ENCODE measurements around the gene NTN1.
A peak's percentile ranks its signal among the peaks of the same experiment; 100 is the strongest.
"Not testable (repeated sequence)": the region's sequence is repeated elsewhere in the genome, so short reads cannot be mapped to it uniquely, and the experiment has no call there.

Gene NTN1

DNA sequence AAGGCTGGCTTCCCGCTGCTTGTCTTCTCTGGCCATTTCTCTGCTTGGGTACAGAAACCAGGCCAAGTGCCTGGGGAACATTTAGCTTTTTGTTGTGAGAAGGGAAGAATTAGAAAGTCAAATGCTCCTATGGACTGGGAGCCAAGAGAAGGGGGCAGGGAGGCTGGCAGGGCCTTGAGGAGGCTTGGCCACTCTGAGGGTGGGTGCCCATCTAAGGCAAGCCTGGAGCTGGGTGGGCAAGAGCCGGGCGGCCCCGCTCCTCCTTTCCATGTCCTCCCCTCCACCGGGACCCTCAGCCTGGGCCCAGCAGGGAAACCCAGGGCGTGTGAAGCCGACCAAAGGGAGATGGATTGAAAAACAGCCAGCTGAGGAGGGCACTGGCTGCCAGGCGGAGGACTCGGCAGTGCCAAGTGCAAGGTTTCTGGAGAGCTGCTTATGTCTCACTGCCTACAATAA is 69.4 kb downstream of the NTN1 start:
- DNase-seq: no peak

DNA sequence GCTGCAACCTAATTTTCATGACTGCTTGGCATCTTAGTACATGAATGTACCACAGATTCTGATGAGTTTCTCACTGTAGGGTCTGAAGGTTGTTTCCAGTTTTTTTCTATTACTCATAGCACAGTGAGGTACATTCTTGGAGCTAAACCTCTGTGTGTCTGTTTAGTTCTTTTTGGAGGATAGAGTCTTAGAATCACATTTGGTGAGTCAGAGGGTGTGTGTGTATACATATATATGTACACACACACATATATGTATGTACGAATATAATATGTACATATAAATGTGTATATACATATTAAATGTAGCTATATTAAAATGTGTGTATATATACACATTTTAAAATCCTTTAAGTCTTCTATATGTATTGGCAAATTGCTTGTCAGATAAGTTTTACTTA is 72.9 kb downstream of the NTN1 start:
- no peak for DNase-seq

DNA sequence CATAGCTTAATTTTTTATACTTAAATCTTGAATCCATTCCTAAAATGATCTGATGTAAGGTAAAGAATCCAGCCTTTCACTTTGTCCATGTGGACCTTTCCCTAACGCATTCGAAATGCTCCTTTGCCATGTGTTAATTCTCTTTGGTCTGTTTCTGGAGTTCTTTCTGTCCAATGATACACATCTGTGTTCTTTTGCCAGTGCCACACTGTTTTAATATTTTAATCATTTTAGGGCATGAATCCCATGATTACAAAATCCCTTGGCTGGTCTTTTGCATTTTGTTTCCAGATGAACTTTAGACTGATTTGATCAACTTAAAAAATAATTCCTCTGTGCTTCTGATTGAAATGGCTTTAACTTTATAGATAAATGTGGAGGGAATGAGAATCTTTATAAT is 74.1 kb downstream of the NTN1 start:
- no peak for DNase-seq

DNA sequence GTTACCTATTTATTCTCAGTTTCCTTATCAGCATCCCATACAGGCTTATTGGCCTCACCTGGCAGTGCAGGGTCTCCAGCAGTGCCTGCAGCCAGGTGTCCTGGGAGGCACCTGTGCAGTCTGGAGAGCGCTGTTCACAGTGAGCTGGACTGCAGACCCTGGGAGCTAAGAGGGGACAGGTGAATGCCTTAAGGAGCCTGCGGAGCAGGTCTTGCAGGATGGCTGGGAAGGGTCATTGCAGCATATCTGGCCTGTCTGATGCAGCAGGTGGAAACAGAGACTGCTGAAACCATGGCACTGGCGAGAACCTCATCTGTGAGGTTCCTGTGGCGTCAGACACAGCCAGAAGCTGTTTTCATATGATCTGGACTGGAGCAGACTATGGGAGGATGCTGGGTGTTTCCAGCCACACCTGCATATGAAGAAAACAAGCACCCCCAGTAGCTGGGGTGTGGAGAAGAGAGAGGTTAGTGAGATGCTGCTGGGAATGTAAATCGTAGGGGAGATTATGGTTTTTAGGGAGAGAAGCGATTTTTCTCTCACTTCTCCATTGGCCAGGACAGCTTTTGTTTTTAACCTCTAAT is 77.0 kb downstream of the NTN1 start:
- DNase-seq: no peak

DNA sequence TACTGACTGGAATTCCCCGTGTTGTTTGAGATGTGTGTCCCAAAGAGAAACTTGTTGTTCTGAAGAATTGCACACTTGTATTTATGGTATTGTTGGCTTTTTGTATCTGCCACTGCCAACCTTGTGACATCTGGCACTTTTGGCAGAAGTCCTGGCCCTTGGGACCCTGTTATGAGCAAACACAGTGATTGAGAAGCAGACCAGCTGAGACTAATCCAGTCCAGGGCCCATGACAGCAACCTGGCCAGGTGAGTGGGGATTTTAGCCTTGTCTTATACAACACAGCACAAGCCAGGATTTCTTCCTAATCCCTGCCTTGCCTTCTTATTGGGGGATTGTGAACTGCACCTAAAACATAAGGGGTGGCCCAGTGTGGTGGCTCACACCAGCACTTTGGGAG is 80.0 kb downstream of the NTN1 start:
- DNase-seq: no peak

DNA sequence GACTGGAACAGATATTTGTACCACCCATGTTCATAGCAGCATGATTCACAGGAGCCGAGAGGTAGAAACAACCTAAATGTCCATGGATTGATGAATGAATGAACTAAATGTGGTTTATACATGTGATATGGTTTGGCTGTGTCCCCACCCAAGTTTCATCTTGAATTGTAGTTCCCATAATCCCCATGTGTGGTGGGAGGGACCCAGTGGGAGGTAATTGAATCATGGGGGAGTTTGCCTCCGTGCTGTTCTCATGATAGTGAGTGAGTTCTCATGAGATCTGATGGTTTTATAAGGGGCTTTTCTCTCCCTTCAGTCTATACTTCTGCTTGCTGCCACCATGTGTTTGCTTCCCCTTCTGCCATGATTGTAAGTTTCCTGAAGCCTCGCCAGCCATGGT is 81.9 kb downstream of the NTN1 start:
- DNase-seq: not testable (repeated sequence)

DNA sequence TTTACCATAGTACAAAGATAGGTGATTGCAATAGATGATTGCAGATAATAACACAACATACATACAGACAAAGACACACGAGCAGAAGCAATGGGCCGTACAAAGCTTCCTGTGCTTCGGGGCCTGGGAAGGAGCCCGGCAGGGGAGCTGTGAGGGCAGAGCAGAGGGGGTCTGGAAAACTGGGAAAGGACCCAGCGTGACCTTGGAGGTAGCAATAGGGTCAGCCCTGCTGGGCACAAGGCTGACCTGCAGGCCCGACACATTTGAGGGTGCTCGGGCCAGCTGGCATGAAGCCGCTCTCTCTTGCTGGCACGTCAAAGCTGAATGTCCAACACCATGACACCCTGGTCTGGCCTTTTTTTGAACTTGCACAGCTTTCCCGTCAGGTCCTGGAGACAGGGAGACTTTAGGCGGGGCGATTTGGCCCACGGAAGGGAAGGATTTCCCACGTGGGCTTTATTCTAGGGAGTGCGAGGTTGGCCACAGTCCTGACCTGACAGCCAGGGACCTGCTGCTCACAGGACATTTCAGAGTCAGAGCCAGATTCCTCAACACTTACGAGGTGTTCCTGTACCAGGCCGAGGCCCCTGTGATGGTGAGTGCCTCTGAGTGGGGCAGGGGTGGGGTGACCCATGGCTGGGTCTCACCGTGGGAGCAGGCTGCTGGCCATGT is 83.2 kb downstream of the NTN1 start:
- DNase-seq: no peak

DNA sequence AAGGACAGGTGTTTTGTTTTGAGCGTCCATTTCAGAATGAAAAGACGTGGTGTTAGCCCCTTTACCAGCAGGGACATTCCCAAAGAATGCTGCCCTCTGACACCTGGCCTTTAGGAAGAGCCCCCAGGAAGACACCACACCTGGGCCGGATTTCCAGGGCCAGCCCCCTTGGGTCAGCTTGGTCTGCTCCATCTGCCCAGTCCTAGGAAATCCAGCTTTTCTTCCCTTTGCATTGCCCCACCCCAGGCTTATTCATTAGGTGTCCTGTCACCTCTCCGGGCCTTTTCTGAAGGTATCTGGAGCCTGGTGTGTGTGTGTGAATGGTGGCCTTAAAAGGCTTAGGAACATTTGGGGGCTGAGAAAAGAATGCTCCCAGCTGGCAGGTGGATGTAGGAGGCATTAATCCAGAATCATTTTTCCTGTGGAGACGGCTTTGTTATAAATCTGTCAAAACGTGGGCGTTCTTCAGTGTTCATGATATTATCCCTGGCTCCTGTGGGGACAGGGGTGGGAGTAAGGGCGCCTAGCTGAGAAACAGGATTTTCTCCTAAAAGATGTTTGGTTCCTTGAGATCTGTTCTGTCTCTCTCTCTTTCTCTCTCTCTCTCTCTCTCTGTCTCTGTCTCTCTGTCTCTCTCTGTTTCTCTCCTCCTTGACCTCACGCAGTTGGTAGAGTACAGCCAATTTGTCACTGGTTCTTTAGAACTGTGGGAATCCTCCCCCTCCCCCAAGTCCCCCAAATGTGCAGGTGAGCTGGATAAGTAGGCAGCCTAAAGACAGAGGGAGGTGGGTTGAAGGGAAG is 84.0 kb downstream of the NTN1 start:
- DNase-seq: no peak

DNA sequence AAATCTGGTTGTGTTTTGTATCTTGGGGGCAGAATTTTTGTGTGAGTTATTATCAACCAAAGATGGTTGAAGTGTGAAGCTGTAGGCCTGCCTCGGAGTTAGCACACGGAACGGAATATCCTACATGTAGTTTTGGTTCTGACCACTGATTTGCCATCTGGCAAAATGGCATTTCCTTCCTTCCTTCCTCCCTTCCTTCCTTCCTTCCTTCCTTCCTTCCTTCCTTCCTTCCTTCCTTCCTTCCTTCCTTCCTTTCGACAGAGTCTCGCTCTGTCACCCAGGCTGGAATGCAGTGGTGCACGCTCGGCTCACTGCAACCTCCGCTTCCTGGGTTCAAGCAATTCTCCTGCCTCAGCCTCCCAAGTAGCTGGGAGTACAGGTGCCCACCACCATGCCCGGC is 85.0 kb downstream of the NTN1 start:
- DNase-seq: not testable (repeated sequence)

DNA sequence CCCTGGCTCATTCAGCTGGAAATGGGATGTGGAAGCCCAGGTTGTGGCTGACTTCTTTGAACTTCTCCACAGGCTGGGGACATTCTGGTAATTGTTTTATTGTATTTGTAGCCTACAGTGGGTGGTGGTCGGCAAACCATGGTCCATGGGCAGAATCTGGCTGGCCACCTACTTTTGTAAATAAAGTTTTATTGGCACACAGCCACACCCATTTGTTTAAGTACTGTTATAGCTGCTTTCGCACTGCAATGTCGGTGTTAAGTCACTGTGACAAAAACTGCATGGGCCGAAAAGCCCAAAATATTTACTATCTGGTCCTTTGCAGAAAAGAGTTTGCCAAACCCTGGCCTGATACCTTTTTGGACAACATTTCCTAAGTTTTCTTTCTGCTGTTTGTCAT is 86.2 kb downstream of the NTN1 start:
- DNase-seq: no peak

DNA sequence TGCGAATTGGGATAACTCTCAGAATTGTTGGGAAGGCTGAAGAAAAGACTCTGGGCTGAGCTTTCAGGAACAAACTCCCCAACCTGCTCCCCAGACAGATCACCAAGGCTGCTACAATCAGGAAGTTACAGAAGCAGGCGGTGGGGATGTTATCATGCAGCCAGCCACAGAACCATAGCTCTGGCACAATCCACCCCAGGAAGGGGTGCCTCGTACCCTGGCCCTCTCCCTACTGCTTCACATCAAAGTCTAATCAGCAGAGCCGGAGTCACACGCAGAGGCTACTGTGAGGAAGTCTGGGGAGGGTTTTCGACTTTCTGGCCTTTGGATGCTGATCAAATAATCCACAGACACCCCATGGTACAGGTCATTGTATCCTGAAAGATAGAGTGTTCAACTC is 86.8 kb downstream of the NTN1 start:
- DNase-seq: no peak

DNA sequence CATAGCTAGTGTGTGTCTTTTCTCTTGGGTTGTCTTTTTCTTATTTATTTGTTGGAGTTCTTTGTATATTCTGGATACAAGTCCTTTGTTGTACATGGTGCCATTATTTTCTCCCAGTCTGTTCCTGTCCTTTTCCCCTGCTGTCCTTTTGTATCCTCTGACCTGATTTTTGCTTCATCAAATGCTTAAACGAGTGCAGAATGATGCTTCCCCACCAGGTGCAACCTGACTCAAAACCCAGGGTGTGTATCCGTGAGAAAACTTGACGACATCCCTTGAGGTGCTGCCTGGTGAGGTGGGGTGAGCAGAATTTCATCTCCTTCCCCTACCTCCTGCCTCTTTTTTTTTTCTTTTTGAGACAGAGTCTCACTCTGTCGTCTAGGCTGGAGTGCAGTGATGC is 88.6 kb downstream of the NTN1 start:
- DNase-seq: no peak

DNA sequence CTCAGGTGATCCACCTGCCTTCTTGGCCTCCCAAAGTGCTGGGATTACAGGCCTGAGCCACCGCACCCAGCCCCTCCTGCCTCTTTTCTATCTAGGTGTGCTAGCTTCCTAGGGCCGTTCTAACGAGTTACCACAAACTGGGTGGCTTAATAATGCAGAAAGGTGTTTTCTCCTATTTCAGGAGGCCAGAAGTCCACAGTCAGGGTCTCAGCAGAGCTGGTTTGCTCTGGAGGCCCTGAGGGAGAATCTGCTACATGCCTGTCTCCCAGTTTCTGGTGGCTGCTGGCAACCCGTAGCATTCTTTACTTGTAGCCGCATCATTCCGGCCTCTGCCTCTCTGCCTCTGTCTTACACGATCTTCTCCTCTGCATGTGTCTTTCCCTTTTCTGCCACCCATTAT is 89.2 kb downstream of the NTN1 start:
- DNase-seq: no peak

DNA sequence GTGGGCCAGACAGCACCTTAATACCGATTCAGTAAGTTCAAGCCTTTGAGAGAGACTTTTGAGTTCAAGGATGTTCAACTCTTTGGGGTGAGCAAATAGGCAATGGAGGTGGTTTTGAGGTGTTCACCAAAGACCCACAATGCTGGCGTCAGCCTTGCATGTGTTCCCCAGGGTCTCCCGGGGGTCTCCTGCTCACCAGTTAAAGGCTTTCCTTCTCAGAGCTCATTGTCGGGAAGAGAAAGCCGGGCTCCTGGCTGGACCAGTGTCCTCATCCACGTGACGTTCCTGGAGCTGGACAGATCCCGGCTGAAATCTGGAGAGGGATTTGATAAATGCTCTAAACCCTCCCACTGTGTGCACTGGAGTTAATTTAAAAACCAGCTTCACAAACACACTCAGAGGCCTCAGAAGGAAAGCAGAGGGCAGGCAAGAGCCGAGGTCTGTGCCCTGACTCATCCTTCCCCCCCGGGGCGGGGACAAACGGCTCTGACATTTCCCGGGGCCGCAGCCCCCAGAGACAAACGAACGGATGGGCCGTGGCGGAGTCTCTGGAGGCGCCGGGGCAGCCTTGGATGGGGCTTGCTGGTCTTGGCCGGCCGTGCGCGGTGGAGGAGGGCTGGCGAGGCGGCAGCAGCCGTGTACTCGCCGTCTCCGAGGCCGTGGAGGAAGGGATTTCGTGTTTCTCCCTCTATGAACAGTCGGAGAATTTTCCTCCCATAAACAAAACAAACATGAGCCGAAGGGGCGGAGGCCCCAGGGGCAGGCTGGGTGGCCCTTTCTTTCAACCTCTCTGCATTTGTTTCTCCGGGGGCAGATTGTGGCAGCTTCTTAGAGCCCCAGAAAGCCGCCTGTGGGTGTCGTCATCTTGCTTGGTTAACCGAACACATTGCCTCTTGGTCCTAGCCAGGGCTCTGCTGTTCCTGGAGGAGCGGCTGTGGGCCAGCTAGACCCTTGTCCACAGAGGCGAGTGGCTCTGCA is 94.2 kb downstream of the NTN1 start:
- peak; percentile 5 for DNase-seq

DNA sequence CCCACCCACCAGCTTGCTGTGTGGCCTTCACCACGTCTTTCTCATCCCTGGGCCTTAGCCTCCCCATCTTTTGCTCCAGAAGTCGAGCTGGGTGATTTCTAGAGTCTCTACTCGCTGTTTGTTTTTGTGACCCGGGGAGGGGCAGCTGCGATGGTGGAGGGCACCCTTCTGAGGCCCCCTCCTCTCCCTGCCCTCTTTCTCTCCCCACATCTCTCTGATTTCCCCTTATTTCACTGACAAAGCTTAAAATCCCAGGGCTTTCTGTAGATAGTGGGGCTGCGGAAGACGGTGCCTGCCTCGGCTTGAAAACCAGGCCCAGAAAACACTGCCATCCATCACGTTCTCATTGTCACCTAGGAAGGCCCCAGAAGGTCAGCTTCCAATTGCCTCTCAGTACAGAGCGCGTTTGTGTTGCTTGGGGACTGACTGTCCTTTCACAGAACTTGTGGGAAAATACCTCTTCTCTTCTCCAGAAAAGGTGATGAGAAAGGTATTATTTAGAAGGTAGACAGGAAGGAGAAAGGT is 95.1 kb downstream of the NTN1 start:
- DNase-seq: no peak

DNA sequence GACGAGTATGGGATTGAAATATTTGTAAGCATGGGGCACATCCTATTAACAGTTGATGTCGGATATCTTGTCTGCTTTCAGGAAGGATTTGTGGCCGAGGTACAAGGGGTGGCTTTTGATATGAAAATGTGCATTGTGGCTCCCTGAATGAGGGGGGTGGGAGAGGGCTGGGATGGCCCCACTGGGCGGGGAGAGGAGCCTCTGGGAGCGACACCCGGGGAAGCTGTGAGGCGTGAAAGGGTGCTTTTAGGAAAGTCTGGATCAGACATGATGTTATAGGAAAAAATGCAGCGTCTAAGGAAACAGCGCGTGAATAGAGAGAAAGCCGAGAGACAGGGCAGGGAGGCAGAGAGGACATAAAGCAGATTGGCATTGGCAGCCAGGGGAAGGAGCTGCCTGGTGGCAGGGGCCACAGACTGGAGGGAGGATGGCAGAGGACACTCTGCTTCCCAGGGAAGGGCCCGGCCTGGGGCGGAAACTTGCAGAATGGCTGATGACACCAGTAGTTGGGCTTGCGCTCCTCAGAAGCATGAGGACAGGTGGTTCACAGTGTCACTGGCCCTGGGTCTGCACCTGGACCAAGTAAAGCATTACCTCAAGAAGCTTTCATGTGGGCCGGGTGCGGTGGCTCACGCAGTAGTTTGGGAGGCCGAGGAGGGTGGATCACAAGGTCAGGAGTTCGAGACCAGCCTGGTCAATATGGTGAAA is 95.7 kb downstream of the NTN1 start:
- DNase-seq: no peak

DNA sequence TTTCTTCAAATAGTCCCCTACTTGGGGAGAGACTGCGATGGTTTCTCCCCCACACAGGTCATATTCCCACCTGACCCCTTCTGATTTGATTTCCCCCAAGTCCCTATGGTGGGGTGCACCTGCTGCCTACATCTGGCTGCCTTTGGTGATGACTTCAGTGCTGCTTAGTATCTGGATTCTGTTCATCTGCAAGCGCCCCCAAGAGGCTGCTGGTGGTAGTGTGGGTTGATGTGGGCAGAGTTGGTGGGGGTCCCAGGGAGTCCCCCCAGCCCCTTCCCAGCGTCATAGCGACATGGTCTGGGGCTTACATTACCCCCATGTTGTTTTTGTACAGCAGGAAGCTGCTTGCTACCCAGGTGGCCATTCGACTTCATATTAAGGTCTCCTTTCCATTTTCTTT is 99.2 kb downstream of the NTN1 start:
- no peak for DNase-seq

DNA sequence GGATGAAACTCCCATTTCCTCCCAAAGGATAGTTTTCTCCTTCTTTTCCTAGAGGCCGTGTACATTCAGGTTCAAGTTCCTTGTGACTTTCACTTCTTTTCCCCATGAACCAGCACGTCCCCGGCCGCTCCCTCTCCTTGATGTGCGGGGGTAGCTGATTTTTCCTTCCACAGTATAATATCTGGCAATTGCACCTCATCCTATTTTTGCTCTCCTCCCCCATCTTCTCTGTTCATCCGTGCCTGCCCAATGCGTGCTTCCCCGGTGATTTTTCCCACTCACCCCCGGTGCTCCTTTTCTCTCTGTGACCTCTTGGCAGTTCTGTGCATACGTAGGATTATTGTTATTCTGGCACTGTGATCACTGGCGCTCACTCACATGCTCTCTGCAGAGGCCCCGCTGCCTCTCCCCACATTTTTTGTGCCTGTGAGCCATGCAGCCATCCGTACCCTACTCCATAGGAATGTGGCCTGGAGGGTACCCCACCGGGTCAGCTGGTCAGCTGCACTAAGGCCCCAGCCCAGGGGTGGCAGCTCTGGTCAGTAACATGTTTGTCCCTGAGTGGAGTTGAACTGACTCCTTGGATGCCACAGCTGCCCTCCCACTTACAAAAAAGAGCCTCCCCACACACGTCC is 100.0 kb downstream of the NTN1 start:
- no peak for DNase-seq

DNA sequence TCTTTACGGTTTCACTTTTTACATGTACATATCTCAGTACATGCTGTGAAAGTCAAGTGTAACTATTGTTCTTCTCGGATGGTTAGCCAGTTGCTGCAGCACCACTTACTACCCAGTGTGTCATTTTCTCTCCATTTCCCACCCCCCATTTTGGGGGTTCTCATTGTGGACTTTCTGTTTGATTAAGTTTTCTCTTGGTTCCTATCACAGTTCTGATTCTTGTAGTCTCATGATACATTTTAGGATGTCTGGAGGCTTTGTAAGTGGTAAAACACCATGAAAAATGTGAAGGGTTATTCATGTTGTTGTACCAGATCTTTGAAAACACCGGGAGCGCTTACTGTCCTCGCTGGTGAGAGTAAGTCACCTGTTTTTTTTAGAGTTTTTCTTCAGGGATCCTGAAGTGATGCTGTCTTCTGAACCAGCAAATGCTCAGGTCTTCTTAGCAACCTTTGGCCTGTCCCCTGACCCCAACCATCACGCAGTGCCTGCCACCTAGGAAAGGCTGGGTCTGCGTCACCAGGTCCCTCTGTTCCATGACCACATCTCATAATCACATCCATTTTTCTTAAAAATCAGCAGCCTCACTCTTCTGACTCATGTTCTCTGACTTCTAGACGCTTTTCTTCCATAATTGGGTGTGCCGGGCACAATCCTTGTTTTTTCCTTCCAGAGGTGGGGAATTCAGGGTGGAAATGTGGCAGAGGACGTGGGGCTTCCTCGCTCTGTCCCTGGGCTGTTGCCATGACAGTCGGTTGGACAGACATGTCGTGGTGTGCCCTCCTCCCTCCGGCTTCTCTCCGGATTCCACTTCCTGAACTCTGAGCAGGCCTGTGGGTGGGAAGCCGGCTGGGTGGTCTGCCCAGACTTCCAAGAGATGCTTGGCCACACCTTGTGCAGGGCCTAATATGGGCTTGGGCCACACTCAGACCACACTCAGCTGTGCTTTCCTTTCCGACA is 102.6 kb downstream of the NTN1 start:
- no peak for DNase-seq

DNA sequence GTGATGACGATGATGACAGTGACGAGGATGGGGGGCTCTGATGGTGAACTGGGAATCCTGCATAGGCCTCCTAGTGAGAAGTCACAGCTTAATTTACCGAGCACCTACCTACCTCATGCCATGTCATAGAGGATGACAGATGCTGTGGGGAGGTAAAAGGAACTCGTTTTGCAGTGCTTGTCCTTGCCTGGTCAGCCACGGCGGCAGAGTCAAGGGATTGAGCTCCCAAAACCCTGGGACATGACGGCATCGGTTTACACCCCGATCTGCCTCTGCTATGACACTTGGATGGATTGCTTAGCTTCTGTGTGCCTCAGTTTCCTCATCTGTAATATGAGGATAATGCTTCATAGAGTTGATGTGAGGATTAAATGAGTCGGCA is 103.2 kb downstream of the NTN1 start:
- no peak for DNase-seq

All from NCI-H226 (cell line).